HepG2 (cell line): ENCODE results near the gene SLC17A9. TPM values are rescaled to one million over a fixed set of nuclear protein-coding genes. Genes with fewer than 3 reads are reported as not detected.

Source experiments
- IRX3 ChIP-seq: sonication (generic); formaldehyde crosslinking; IDR thresholded peaks from 2 replicates; pipeline ENCODE4 v1.8.1; 2023; ENCODE audit warnings: mild to moderate bottlenecking, low read depth, missing genetic modification reagents, borderline replicate concordance
- ISL2 ChIP-seq: sonication (generic); formaldehyde crosslinking; IDR thresholded peaks from 2 replicates; pipeline ENCODE4 v1.5.0; 2020; ENCODE audit warnings: missing genetic modification reagents
- MEIS2 ChIP-seq: sonication (generic); formaldehyde crosslinking; IDR thresholded peaks from 2 replicates; pipeline ENCODE4 v1.9.0; 2021; ENCODE audit warnings: mild to moderate bottlenecking, missing genetic modification reagents
- PAF1 ChIP-seq: IDR thresholded peaks from 2 replicates; pipeline ENCODE4 v1.6.1; 2016; ENCODE audit warnings: missing genetic modification reagents, missing compliant biosample characterization
- PCBP1 ChIP-seq: fragments of 200-400 bp; formaldehyde crosslinking; IDR thresholded peaks from 2 replicates; pipeline ENCODE4 v1.6.1; 2017; ENCODE audit warnings: mild to moderate bottlenecking, low read depth, low read length, borderline replicate concordance
- ZC3H13 ChIP-seq: sonication (generic); formaldehyde crosslinking; IDR thresholded peaks from 2 replicates; pipeline ENCODE4 v1.8.1; 2023; ENCODE audit warnings: mild to moderate bottlenecking, missing genetic modification reagents, moderate library complexity
- ZNF101 ChIP-seq: sonication (generic); formaldehyde crosslinking; IDR thresholded peaks from 2 replicates; pipeline ENCODE4 v1.4.0; 2020; ENCODE audit warnings: mild to moderate bottlenecking, low read depth, missing genetic modification reagents, borderline replicate concordance
- ZNF207 ChIP-seq: fragments of 450-650 bp; IDR thresholded peaks from 2 replicates; pipeline ENCODE4 v1.6.1; 2016; ENCODE audit warnings: antibody characterized with exemption, borderline replicate concordance
- ZNF30 ChIP-seq: sonication (generic); formaldehyde crosslinking; IDR thresholded peaks from 2 replicates; pipeline ENCODE4 v1.5.0; 2020; ENCODE audit warnings: mild to moderate bottlenecking, missing genetic modification reagents
- ZNF333 ChIP-seq: sonication (generic); formaldehyde crosslinking; IDR thresholded peaks from 2 replicates; pipeline ENCODE4 v1.4.0; 2020; ENCODE audit warnings: mild to moderate bottlenecking, missing genetic modification reagents, borderline replicate concordance
- ZNF788 ChIP-seq: sonication (generic); formaldehyde crosslinking; IDR thresholded peaks from 2 replicates; pipeline ENCODE4 v1.5.0; 2020; ENCODE audit warnings: mild to moderate bottlenecking, missing genetic modification reagents, borderline replicate concordance
- ZSCAN21 ChIP-seq: sonication (generic); formaldehyde crosslinking; IDR thresholded peaks from 2 replicates; pipeline ENCODE4 v1.8.0; 2022; ENCODE audit warnings: mild to moderate bottlenecking, missing genetic modification reagents, moderate library complexity, borderline replicate concordance
- polyA plus RNA-seq, 8 experiments: library from polyadenylated mRNA; depleted of rRNA in 3 of 8; stranded (reverse) in 7 of 8; unstranded in 1 of 8; fragments of >200 nt; fragmentation: Illumina TruSeq in 4 of 8; extraction: Trizol in 4 of 8; gene quantifications; 2 replicates each; pipeline versions ENCODE4 v1.2.1 to v1.2.3, GENCODE V29; 2011 to 2016; ENCODE audit warnings: low read depth in 4 of 8, missing spikeins in 1 of 8, mixed read lengths in 1 of 8; ENCODE audit not compliant: insufficient read depth in 1 of 8
- total RNA-seq, 5 experiments: library from RNA; depleted of rRNA; stranded (reverse); fragments of >200 nt; fragmentation: Illumina TruSeq; extraction: Trizol; gene quantifications; 2 replicates each; pipeline ENCODE4 v1.2.3, GENCODE V29; 2016; ENCODE audit warnings: low read depth in 1 of 5
- TF ChIP-seq, protein P1 (sequence below): sonication (generic); formaldehyde crosslinking; IDR thresholded peaks from 2 replicates; pipeline ENCODE4 v1.5.1; 2020; ENCODE audit warnings: mild to moderate bottlenecking, missing genetic modification reagents, borderline replicate concordance
- TF ChIP-seq, protein P2 (sequence below): sonication (generic); formaldehyde crosslinking; IDR thresholded peaks from 2 replicates; pipeline ENCODE4 v1.5.0; 2020; ENCODE audit warnings: missing genetic modification reagents
- TF ChIP-seq, protein P3 (sequence below), 2 experiments: sonication (generic) in 1 of 2; formaldehyde crosslinking in 1 of 2; IDR thresholded peaks; 2 replicates each; pipeline versions ENCODE4 v1.6.1 to v1.9.0; 2014 to 2022; ENCODE audit warnings: antibody characterized with exemption in 1 of 2, borderline replicate concordance in 1 of 2, inconsistent platforms in 1 of 2, low read depth in 1 of 2, missing genetic modification reagents in 1 of 2
- TF ChIP-seq, protein P4 (sequence below): IDR thresholded peaks from 2 replicates; pipeline ENCODE4 v1.6.1; 2016

Gene SLC17A9
- total and polyA plus RNA-seq, 2 of the 13 experiments (the other 11 are each of a cell fraction or from before 2014, with no cell fraction given), result 110 to 191 TPM

DNA sequence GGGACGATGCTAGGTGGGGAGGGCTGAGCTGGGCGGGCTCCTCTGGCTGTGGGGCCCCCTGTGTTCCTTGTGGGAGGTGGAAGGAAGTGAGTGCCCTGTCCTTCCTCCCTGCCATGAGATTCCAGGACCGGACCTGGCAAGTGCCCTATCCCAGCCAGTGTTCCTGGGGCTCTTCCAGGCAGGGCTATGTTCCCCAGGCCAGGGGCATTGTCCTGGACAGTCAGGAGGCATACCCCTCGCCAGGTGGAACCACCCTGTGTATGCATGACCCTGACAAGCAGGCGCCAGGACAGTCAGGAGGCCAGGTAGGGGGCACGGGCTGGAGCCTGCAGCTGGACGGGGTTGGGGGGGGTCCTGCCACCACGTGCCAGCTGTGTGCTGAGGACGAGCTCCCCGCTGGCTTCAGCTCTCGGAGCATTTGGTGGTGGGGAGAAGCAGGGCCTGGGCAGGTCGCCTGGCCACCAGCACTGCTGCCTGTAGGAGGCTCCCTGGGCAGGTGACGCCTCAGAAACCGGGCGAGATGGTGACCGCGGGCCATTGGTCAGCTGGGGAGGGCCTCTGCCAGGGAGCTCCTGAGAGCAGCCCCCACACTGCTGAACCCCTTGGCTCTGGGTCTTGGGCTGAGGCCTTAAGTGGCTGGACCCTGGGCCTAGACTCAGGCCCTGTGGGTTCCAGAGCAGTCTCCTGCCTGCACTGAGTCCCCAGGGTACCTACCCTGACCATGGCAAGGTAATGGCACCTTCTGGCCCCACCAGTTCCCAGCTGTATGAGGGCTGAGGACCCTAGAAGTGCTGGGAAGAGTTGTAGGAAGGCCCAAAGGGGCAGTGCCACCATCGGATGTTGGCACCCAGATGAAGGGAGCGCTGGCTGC, 694 bp downstream of the SLC17A9 start (continued):
- TF ChIP-seq ZNF207 (no peak), ZSCAN21 (peak; percentile 56), PCBP1 (peak; percentile 87; the same call in 1 of the 2 replicates), ZC3H13 (CRISPR knock-in tag) (no peak; the same call in 1 of the 2 replicates), IRX3 (CRISPR knock-in tag) (no peak; the same call in 1 of the 2 replicates), ISL2 (CRISPR knock-in tag) (no peak), PAF1 (peak; percentile 74; the same call in 1 of the 2 replicates), ZNF30 (CRISPR knock-in tag) (peak; percentile 73; the same call in 1 of the 2 replicates), MEIS2 (no peak; the same call in 1 of the 2 replicates), ZNF788 (peak; percentile 34), ZNF101 (CRISPR knock-in tag) (0 out of 2 replicates have a peak, but pooled peaks have one; percentile 38), ZNF333 (CRISPR knock-in tag) (peak; percentile 97)
- TF ChIP-seq, protein P1, sequence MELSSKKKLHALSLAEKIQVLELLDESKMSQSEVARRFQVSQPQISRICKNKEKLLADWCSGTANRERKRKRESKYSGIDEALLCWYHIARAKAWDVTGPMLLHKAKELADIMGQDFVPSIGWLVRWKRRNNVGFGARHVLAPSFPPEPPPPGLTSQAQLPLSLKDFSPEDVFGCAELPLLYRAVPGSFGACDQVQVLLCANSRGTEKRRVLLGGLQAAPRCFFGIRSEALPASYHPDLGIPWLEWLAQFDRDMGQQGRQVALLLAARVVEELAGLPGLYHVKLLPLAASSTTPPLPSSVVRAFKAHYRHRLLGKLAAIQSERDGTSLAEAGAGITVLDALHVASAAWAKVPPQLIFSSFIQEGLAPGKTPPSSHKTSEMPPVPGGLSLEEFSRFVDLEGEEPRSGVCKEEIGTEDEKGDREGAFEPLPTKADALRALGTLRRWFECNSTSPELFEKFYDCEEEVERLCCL (CRISPR knock-in tag), result 0 out of 2 replicates have a peak, but pooled peaks have one; percentile 62
- TF ChIP-seq, protein P2, sequence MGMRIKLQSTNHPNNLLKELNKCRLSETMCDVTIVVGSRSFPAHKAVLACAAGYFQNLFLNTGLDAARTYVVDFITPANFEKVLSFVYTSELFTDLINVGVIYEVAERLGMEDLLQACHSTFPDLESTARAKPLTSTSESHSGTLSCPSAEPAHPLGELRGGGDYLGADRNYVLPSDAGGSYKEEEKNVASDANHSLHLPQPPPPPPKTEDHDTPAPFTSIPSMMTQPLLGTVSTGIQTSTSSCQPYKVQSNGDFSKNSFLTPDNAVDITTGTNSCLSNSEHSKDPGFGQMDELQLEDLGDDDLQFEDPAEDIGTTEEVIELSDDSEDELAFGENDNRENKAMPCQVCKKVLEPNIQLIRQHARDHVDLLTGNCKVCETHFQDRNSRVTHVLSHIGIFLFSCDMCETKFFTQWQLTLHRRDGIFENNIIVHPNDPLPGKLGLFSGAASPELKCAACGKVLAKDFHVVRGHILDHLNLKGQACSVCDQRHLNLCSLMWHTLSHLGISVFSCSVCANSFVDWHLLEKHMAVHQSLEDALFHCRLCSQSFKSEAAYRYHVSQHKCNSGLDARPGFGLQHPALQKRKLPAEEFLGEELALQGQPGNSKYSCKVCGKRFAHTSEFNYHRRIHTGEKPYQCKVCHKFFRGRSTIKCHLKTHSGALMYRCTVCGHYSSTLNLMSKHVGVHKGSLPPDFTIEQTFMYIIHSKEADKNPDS (CRISPR knock-in tag), result peak; percentile 76; the same call in 1 of the 2 replicates
- TF ChIP-seq, protein P3, sequence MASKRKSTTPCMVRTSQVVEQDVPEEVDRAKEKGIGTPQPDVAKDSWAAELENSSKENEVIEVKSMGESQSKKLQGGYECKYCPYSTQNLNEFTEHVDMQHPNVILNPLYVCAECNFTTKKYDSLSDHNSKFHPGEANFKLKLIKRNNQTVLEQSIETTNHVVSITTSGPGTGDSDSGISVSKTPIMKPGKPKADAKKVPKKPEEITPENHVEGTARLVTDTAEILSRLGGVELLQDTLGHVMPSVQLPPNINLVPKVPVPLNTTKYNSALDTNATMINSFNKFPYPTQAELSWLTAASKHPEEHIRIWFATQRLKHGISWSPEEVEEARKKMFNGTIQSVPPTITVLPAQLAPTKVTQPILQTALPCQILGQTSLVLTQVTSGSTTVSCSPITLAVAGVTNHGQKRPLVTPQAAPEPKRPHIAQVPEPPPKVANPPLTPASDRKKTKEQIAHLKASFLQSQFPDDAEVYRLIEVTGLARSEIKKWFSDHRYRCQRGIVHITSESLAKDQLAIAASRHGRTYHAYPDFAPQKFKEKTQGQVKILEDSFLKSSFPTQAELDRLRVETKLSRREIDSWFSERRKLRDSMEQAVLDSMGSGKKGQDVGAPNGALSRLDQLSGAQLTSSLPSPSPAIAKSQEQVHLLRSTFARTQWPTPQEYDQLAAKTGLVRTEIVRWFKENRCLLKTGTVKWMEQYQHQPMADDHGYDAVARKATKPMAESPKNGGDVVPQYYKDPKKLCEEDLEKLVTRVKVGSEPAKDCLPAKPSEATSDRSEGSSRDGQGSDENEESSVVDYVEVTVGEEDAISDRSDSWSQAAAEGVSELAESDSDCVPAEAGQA (IDR thresholded peaks at IDR 0.05; ENCODE audit: low read depth), result no peak
- TF ChIP-seq, protein P3 (CRISPR knock-in tag; IDR thresholded peaks at IDR 0.05; ENCODE audit: borderline replicate concordance), result peak; percentile 66
- TF ChIP-seq, protein P4, sequence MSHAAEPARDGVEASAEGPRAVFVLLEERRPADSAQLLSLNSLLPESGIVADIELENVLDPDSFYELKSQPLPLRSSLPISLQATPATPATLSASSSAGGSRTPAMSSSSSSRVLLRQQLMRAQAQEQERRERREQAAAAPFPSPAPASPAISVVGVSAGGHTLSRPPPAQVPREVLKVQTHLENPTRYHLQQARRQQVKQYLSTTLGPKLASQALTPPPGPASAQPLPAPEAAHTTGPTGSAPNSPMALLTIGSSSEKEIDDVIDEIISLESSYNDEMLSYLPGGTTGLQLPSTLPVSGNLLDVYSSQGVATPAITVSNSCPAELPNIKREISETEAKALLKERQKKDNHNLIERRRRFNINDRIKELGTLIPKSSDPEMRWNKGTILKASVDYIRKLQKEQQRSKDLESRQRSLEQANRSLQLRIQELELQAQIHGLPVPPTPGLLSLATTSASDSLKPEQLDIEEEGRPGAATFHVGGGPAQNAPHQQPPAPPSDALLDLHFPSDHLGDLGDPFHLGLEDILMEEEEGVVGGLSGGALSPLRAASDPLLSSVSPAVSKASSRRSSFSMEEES (CRISPR knock-in tag), result peak; percentile 37; the same call in 1 of the 2 replicates
